Measurements from ENCODE around the gene SERPINA9.

Gene SERPINA9

GRCh38 chr14:94480809-94481208 lies 4.8 kb upstream of the SERPINA9 start:
- TF ChIP-seq CTCF (IDR thresholded peaks at IDR 0.05; ENCODE audit: low read depth, low read length) = no peak
- no peak for DNase-seq (ENCODE audit: extremely low read depth, low read depth)

GRCh38 chr14:94478420-94478819 lies 2.4 kb upstream of the SERPINA9 start:
- TF ChIP-seq CTCF (IDR thresholded peaks at IDR 0.05; ENCODE audit: low read depth, low read length) = no peak
- no peak for DNase-seq (ENCODE audit: extremely low read depth, low read depth)

- DNase-seq (ENCODE audit: extremely low read depth, low read depth) = no peak
- TF ChIP-seq CTCF (IDR thresholded peaks at IDR 0.05; ENCODE audit: low read depth, low read length) = no peak
These were observed 1.4 kb downstream of the SERPINA9 start for GRCh38 chr14:94474581-94475031.

GRCh38 chr14:94473666-94474410 lies 2.2 kb downstream of the SERPINA9 start:
- no peak for TF ChIP-seq CTCF (IDR thresholded peaks at IDR 0.05; ENCODE audit: low read depth, low read length)

GRCh38 chr14:94472842-94473241 lies 3.2 kb downstream of the SERPINA9 start:
- TF ChIP-seq CTCF (IDR thresholded peaks at IDR 0.05; ENCODE audit: low read depth, low read length) = no peak
- DNase-seq (ENCODE audit: extremely low read depth, low read depth) = no peak

More at GRCh38 chr14:94473666-94474410, 2.2 kb downstream of the SERPINA9 start:
- no peak for DNase-seq (ENCODE audit: extremely low read depth, low read depth)

- TF ChIP-seq CTCF (IDR thresholded peaks at IDR 0.05; ENCODE audit: low read depth, low read length) = no peak
These were observed 5.0 kb downstream of the SERPINA9 start for GRCh38 chr14:94471045-94471444.

GRCh38 chr14:94470311-94470710 lies 5.7 kb downstream of the SERPINA9 start:
- DNase-seq (ENCODE audit: extremely low read depth, low read depth) = no peak
- no peak for TF ChIP-seq CTCF (IDR thresholded peaks at IDR 0.05; ENCODE audit: low read depth, low read length)

More at GRCh38 chr14:94471045-94471444, 5.0 kb downstream of the SERPINA9 start:
- no peak for DNase-seq (ENCODE audit: extremely low read depth, low read depth)
